Nephron (organoid): Measurements from ENCODE around the gene SIL1.

Experiments
- H3K27ac Mint-ChIP-seq, 3 experiments: 2 replicates each; pipeline ENCODE4 v1.8.0; 2020; ENCODE audit warnings: mixed read lengths in 3 of 3, mild to moderate bottlenecking in 2 of 3, moderate library complexity in 1 of 3
- H3K27me3 Mint-ChIP-seq: 2 replicates; pipeline ENCODE4 v1.8.0; 2021; ENCODE audit warnings: low read depth, mild to moderate bottlenecking, moderate library complexity, mixed read lengths
- H3K36me3 Mint-ChIP-seq: 2 replicates; pipeline ENCODE4 v1.8.0; 2020; ENCODE audit warnings: low read depth, mixed read lengths
- H3K4me1 Mint-ChIP-seq: 2 replicates; pipeline ENCODE4 v1.8.0; 2020; ENCODE audit warnings: mixed read lengths
- H3K4me3 Mint-ChIP-seq, 3 experiments: 2 replicates each; pipeline ENCODE4 v1.8.0; 2020; ENCODE audit warnings: mild to moderate bottlenecking in 3 of 3, mixed read lengths in 3 of 3, moderate library complexity in 2 of 3
- H3K9me3 Mint-ChIP-seq: 2 replicates; pipeline ENCODE4 v1.8.0; 2020; ENCODE audit warnings: mixed read lengths
- TF ChIP-seq, protein P1 (sequence below), 3 experiments: fragments of 200-600 bp; sonication (generic); IDR thresholded peaks; one replicate each; pipeline ENCODE4 v1.5.0; 2021; ENCODE audit warnings: antibody characterized with exemption in 3 of 3; ENCODE audit not compliant: unreplicated experiment in 3 of 3

Gene SIL1

DNA sequence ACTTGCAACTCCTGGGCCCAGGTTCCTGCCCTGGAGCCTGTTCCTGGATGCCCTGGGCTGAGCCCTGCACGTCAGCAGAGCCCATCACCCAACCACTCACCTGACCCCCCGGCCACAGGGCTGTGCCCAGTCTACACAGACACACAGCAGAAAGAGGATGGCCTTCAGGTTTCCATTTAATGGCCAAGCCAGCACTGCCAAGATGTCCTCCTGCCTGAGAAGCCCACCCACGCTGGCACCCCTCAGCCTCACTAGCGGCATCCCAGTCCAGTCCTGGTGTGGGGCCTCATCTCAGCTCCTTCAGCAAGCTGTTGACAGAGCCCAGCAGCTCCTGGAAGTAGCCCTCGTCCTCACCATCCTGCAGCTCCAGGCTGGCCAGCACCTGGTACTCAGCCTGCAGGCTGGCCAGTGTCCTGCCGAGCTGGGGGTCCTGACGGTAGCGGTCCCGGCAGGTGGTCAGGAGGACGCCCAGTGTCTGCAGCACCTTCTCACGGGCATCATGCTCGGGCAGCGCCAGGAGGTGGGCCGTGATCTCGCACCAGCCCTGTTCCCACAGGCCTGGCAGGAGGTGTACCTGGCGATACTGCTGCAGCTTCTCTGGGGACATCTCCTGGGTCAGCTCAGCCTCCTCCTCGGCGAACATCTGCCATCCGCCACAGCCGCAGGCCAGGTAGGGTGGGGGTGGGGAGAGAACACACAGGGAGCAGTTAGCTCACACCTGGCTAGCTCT lies 251.2 kb downstream of the SIL1 start:
- no peak overlapping the region for H3K4me3 Mint-ChIP-seq
- peaks cover 11% of the 10 kb centered on the region for H3K36me3 Mint-ChIP-seq
- peak overlapping the region; percentile 46 to 95 (median 89) for H3K27ac Mint-ChIP-seq
- no peaks in the 10 kb centered on the region for H3K27me3 Mint-ChIP-seq
- H3K9me3 Mint-ChIP-seq, result no peaks in the 10 kb centered on the region
- peaks cover 65% of the 10 kb centered on the region for H3K4me1 Mint-ChIP-seq
- TF ChIP-seq, protein P1, sequence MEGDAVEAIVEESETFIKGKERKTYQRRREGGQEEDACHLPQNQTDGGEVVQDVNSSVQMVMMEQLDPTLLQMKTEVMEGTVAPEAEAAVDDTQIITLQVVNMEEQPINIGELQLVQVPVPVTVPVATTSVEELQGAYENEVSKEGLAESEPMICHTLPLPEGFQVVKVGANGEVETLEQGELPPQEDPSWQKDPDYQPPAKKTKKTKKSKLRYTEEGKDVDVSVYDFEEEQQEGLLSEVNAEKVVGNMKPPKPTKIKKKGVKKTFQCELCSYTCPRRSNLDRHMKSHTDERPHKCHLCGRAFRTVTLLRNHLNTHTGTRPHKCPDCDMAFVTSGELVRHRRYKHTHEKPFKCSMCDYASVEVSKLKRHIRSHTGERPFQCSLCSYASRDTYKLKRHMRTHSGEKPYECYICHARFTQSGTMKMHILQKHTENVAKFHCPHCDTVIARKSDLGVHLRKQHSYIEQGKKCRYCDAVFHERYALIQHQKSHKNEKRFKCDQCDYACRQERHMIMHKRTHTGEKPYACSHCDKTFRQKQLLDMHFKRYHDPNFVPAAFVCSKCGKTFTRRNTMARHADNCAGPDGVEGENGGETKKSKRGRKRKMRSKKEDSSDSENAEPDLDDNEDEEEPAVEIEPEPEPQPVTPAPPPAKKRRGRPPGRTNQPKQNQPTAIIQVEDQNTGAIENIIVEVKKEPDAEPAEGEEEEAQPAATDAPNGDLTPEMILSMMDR (IDR thresholded peaks at IDR 0.05; ENCODE audit: unreplicated experiment in 3 of 3), result no peak

DNA sequence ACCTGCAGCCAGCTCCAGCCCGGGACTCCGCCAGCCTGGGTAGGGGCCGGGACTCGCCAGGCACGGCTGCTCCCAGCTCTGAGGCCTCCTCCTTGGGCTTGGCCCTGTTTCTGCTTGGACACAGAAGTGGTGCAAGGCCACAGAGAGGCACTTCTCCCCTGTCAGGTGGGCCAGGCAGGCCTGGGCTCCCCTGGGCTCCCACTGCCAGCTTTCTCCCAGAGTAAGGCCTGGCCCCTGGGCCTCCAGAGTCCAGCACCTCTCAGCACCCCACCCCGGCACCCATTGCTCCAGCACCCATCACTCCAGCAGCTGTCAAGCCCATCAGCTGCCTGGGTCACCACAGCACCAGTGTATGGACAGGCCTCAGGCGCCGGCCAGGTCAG lies 251.9 kb downstream of the SIL1 start:
- peaks cover 12% of the 10 kb centered on the region for H3K36me3 Mint-ChIP-seq
- H3K9me3 Mint-ChIP-seq, result no peaks in the 10 kb centered on the region
- peaks cover 68% of the 10 kb centered on the region for H3K4me1 Mint-ChIP-seq
- TF ChIP-seq, protein P1 (IDR thresholded peaks at IDR 0.05; ENCODE audit: unreplicated experiment in 3 of 3), result no peak
- peak overlapping the region in 2 of 3 experiments; percentile 41 to 76 for H3K27ac Mint-ChIP-seq
- H3K27me3 Mint-ChIP-seq, result no peaks in the 10 kb centered on the region
- H3K4me3 Mint-ChIP-seq, result no peak overlapping the region

DNA sequence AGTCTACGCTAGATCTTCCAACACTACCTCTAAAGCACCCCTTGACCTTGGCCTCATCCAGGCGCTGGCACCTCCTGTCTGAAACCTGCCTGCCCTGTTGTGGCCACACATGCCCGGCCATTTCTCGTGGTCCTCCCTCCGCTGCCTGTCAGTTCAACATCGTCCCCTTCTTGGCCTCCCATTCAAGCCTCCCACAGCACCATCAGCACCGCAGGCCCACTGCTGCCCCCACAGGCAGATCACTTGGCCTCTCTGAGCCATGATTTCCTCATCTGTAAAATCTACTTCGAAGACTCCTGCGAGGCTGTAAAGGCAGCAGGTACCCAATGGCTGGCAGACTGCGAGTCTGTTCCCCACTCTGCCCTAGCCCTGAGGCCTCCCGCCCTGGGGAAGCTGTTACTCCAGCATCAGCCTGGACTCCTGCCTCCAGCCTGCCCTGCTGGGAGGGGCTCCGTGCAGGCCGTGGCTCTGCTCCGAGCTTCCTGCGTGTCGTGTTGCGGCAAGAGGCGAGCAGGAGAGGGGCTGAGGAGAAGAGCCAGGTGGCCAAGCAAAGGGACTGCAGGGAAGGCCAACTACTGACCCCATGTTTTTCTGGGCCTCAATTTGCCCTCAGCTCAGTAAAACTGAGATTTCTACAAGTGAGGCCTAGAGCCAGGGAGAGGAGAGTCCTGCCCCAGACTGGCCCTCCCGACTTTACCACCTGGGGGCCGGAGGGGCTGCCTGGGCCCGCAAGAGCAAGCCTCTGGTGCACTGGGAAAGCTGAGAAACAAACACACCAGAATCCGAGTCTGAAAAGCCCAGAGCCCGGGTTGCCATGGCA lies 252.5 kb downstream of the SIL1 start:
- Mint-ChIP-seq H3K4me1 (peaks cover 63% of the 10 kb centered on the region), H3K9me3 (no peaks in the 10 kb centered on the region), H3K36me3 (peaks cover 18% of the 10 kb centered on the region), H3K4me3 (no peak overlapping the region), H3K27ac (peak overlapping the region; percentile 76 to 87 (median 86)), H3K27me3 (no peaks in the 10 kb centered on the region)
- TF ChIP-seq, protein P1 (IDR thresholded peaks at IDR 0.05; ENCODE audit: unreplicated experiment in 3 of 3), result peak in 1 of 3 experiments; percentile 3

DNA sequence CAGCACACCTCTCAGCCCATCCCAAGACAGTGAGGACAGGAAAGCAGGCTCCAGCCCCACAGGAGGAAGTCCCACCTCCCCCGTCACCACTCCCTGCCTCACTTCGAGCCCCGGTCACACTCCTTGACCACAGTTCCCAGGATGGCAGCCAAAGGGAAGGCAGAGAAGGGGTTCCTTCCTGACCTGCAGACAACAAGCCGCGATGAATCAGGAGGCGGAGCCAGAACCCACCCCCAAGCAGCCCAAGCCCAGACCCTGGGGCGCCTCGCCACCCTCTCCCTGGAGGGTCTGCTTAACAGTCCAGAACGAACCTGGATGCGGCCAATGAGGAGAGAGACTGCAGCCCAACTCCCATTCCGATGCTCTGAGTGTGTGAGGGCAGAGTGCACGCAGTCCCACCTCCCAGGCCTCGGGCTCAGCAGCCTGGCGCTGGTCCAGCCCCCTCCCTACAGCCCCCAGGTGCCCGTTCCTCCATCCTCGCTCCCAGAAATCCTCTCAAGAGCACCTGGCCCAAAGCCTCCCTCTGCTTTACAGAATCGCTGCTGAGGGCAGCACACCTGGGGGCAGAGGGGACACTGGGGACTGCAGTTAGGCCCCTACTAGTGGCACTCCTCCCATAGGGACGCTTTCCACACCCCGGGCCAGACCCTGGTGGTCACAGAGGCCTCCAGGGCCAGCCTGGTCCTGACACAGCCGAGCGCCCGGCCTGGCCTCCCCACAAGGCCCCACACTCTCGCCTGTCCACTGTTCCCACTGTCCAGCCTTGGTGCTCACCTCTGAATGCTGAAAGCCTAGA lies 253.4 kb downstream of the SIL1 start:
- Mint-ChIP-seq H3K4me3 (peak overlapping the region in 1 of 3 experiments; percentile 13), H3K36me3 (peaks cover 20% of the 10 kb centered on the region), H3K27me3 (no peaks in the 10 kb centered on the region), H3K9me3 (no peaks in the 10 kb centered on the region), H3K27ac (peak overlapping the region; percentile 76 to 87 (median 86)), H3K4me1 (peaks cover 54% of the 10 kb centered on the region)
- TF ChIP-seq, protein P1 (IDR thresholded peaks at IDR 0.05; ENCODE audit: unreplicated experiment in 3 of 3), result no peak

DNA sequence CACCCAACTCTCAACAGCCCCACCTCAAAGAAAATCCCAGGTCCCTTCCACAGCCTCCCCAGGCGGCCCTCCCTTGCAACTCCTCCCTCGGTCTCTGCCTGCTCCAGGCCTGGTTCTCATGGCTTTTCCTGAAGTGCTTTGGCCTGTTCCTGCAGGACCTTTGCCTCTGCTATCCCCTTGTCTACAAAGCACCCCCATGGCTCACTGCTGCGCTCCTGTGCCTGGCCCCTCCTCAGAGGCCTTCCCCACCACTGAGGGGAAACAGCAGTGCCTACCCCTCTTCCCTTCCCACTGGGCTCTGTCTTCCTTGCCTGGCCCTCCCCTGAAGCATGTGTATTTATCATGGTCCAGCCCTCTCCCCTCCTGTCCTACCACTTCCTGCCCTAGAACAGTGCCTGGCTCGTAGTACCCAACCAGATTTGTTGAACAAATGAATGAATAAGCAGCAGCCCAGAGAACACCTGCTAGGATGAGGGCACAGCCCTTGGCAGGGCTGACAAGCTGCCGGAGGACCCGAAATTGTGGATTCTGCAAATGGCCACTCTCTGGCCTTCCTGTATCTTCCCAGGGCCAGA lies 254.5 kb downstream of the SIL1 start:
- no peak overlapping the region for H3K4me3 Mint-ChIP-seq
- peak overlapping the region; percentile 76 to 87 (median 86) for H3K27ac Mint-ChIP-seq
- TF ChIP-seq, protein P1 (IDR thresholded peaks at IDR 0.05; ENCODE audit: unreplicated experiment in 3 of 3), result no peak
- H3K9me3 Mint-ChIP-seq, result no peaks in the 10 kb centered on the region
- H3K27me3 Mint-ChIP-seq, result no peaks in the 10 kb centered on the region
- peaks cover 23% of the 10 kb centered on the region for H3K36me3 Mint-ChIP-seq
- H3K4me1 Mint-ChIP-seq, result peaks cover 45% of the 10 kb centered on the region
